MM.1S (cell line): ENCODE measurements around the gene NUDT14.

Experiments
- DNase-seq: peaks from one replicate; pipeline ENCODE4 v3.0.0-alpha.2; 2015
- H2AFZ ChIP-seq: fragments of 300-600 bp; sonication (generic); 2 replicates; pipeline ENCODE4 v1.6.0; 2016; ENCODE audit warnings: antibody characterized with exemption, low read length
- H3F3A ChIP-seq: fragments of 300-600 bp; sonication (generic); 2 replicates; pipeline ENCODE4 v1.6.1; 2016; ENCODE audit warnings: mild to moderate bottlenecking, antibody characterized with exemption, low read length, moderate library complexity, mixed read lengths; ENCODE audit not compliant: insufficient read depth
- H3K27ac ChIP-seq: fragments of 300-600 bp; sonication (generic); 2 replicates; pipeline ENCODE4 v1.5.1; 2016; ENCODE audit warnings: mild to moderate bottlenecking, low read length
- H3K27me3 ChIP-seq: fragments of 300-600 bp; sonication (generic); replicated peaks from 2 replicates; pipeline ENCODE4 v1.6.0; 2016; ENCODE audit warnings: low read length; ENCODE audit not compliant: insufficient read depth
- H3K36me3 ChIP-seq: fragments of 300-600 bp; sonication (generic); replicated peaks from 2 replicates; pipeline ENCODE4 v1.6.1; 2016; ENCODE audit warnings: mild to moderate bottlenecking, low read length, mixed read lengths; ENCODE audit not compliant: insufficient read depth
- H3K4me1 ChIP-seq: fragments of 300-600 bp; sonication (generic); 2 replicates; pipeline ENCODE4 v1.6.1; 2016; ENCODE audit warnings: low read length, mixed read lengths
- H3K4me2 ChIP-seq: fragments of 300-600 bp; sonication (generic); 2 replicates; pipeline ENCODE4 v1.6.0; 2016; ENCODE audit warnings: low read depth, low read length
- H3K4me3 ChIP-seq: fragments of 300-600 bp; sonication (generic); 2 replicates; pipeline ENCODE4 v1.5.1; 2016; ENCODE audit warnings: low read length, mixed read lengths
- H3K79me2 ChIP-seq: fragments of 300-600 bp; sonication (generic); 2 replicates; pipeline ENCODE4 v1.6.1; 2016; ENCODE audit warnings: mixed run types, low read length, mixed read lengths
- H3K9ac ChIP-seq: fragments of 300-600 bp; sonication (generic); 2 replicates; pipeline ENCODE4 v1.6.1; 2016; ENCODE audit warnings: low read length, mixed read lengths
- H3K9me2 ChIP-seq: fragments of 300-600 bp; sonication (generic); replicated peaks from 2 replicates; pipeline ENCODE4 v1.6.1; 2016; ENCODE audit warnings: mild to moderate bottlenecking, low read length, mixed read lengths; ENCODE audit not compliant: insufficient read depth
- H3K9me3 ChIP-seq: fragments of 300-600 bp; sonication (generic); replicated peaks from 2 replicates; pipeline ENCODE4 v1.6.1; 2016; ENCODE audit warnings: mild to moderate bottlenecking, low read length, mixed read lengths; ENCODE audit not compliant: insufficient read depth
- H4K20me1 ChIP-seq: fragments of 300-600 bp; sonication (generic); 2 replicates; pipeline ENCODE4 v1.6.1; 2016; ENCODE audit warnings: mild to moderate bottlenecking, low read length, moderate library complexity, mixed read lengths; ENCODE audit not compliant: insufficient read depth
- EZH2 ChIP-seq: fragments of 300-600 bp; sonication (generic); optimal IDR thresholded peaks from 2 replicates; pipeline ENCODE3; 2017; ENCODE audit warnings: low read depth, mild to moderate bottlenecking, antibody characterized with exemption, low read length, mixed read lengths
- EZH2phosphoT487 ChIP-seq: fragments of 300-600 bp; sonication (generic); IDR thresholded peaks from 2 replicates; pipeline ENCODE4 v1.6.1; 2018; ENCODE audit warnings: antibody characterized with exemption, low read length
- TF ChIP-seq, protein P1 (sequence below): fragments of 300-600 bp; sonication (generic); IDR thresholded peaks from 2 replicates; pipeline ENCODE4 v1.5.1; 2016; ENCODE audit warnings: antibody characterized with exemption, low read length, mixed read lengths

The NUDT14 gene

GRCh38 chr14:105209646-105210045 lies 28.5 kb upstream of the NUDT14 start:
- H3K9me3 ChIP-seq, result no peaks in the 10 kb centered on the region
- H3K9me2 ChIP-seq, result no peaks in the 10 kb centered on the region
- no peaks in the 10 kb centered on the region for H3K4me1 ChIP-seq
- no peak overlapping the region for H3K4me3 ChIP-seq
- DNase-seq, result no peak
- H3K79me2 ChIP-seq, result no peaks in the 10 kb centered on the region
- no peaks in the 10 kb centered on the region for H3K36me3 ChIP-seq
- TF ChIP-seq EZH2phosphoT487 (no peak), EZH2 (no peak)
- TF ChIP-seq, protein P1, sequence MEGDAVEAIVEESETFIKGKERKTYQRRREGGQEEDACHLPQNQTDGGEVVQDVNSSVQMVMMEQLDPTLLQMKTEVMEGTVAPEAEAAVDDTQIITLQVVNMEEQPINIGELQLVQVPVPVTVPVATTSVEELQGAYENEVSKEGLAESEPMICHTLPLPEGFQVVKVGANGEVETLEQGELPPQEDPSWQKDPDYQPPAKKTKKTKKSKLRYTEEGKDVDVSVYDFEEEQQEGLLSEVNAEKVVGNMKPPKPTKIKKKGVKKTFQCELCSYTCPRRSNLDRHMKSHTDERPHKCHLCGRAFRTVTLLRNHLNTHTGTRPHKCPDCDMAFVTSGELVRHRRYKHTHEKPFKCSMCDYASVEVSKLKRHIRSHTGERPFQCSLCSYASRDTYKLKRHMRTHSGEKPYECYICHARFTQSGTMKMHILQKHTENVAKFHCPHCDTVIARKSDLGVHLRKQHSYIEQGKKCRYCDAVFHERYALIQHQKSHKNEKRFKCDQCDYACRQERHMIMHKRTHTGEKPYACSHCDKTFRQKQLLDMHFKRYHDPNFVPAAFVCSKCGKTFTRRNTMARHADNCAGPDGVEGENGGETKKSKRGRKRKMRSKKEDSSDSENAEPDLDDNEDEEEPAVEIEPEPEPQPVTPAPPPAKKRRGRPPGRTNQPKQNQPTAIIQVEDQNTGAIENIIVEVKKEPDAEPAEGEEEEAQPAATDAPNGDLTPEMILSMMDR, result no peak
- H3K4me2 ChIP-seq, result no peak overlapping the region
- H3K27ac ChIP-seq, result no peak overlapping the region
- no peak overlapping the region for H2AFZ ChIP-seq
- H4K20me1 ChIP-seq, result no peaks in the 10 kb centered on the region
- H3F3A ChIP-seq, result no peaks in the 10 kb centered on the region
- no peaks in the 10 kb centered on the region for H3K27me3 ChIP-seq
- H3K9ac ChIP-seq, result no peak overlapping the region

DNA sequence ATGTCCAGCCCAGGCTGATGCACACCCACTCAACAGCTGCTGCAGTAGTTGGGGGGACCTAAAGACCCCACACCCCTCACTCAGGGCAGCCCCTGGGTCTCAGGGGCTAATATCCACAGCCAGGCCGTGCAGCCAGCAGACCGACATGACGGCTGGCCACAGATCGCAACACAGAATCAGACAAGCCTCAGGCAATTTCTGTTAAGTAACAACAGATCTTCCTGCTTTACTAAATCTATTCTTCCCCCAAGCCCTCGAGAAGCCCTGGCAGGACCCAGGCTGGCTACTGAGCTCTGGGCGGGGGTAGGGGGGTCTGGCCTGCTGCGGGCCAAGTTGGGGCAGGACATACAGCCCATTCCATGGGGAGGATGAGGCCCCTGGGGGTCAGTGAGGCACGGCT lies 28.0 kb upstream of the NUDT14 start:
- no peaks in the 10 kb centered on the region for H3K27me3 ChIP-seq
- H3K79me2 ChIP-seq, result no peaks in the 10 kb centered on the region
- no peaks in the 10 kb centered on the region for H3K9me3 ChIP-seq
- H3K9ac ChIP-seq, result no peak overlapping the region
- H3K4me3 ChIP-seq, result no peak overlapping the region
- no peak overlapping the region for H3K27ac ChIP-seq
- no peaks in the 10 kb centered on the region for H3F3A ChIP-seq
- H3K36me3 ChIP-seq, result no peaks in the 10 kb centered on the region
- no peaks in the 10 kb centered on the region for H4K20me1 ChIP-seq
- H3K9me2 ChIP-seq, result no peaks in the 10 kb centered on the region
- DNase-seq, result no peak
- no peak overlapping the region for H2AFZ ChIP-seq
- no peaks in the 10 kb centered on the region for H3K4me1 ChIP-seq
- TF ChIP-seq, protein P1, result no peak
- TF ChIP-seq EZH2, result no peak
- no peak for TF ChIP-seq EZH2phosphoT487
- H3K4me2 ChIP-seq, result no peak overlapping the region

DNA sequence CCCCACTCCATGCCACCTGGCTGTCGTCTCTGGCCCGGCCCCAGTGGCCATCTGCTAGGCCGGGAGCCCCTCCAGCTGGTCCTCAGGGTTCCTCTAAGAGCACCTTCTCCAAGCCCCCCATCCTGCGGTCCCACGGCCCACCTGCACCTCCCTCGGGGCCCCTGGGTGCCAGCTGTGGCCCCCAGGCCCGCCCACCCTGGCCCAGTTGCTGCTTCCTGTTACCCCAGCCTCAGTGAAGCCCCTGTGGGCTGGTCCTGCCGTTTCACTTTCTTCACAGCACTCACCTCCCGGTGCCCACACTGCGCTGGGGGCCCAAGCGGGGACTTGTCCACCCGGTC lies 27.6 kb upstream of the NUDT14 start:
- Histone ChIP-seq H4K20me1 (no peaks in the 10 kb centered on the region), H3K9me2 (no peaks in the 10 kb centered on the region), H3K9me3 (no peaks in the 10 kb centered on the region), H3K9ac (no peak overlapping the region), H3K4me1 (no peaks in the 10 kb centered on the region), H3K27me3 (no peaks in the 10 kb centered on the region), H3K79me2 (no peaks in the 10 kb centered on the region), H3F3A (no peaks in the 10 kb centered on the region), H3K27ac (no peak overlapping the region), H3K36me3 (no peaks in the 10 kb centered on the region), H3K4me2 (no peak overlapping the region), H3K4me3 (no peak overlapping the region), H2AFZ (no peak overlapping the region)
- TF ChIP-seq, protein P1, result no peak
- no peak for TF ChIP-seq EZH2
- TF ChIP-seq EZH2phosphoT487, result no peak
- DNase-seq, result no peak
